Mucosa of descending colon (tissue), 3 donors: Measurements from ENCODE around the gene FBXO34. TPM values are rescaled to one million over a fixed set of nuclear protein-coding genes. Genes with fewer than 3 reads are reported as not detected.

ENCODE experiments used
- ATAC-seq: fragments of 200-7000 bp; cut with Tn5 transposase; one replicate; pipeline ENCODE4 v1.9.1; 2020; ENCODE audit warnings: mild to moderate bottlenecking, moderate library complexity
- DNase-seq, 3 donors: peaks; one replicate each; pipeline ENCODE4 v3.0.0-alpha.2; 2020
- H3K36me3 ChIP-seq: fragments of 200-600 bp; one replicate; pipeline ENCODE4 v1.8.0; 2021; ENCODE audit warnings: low read depth, mild to moderate bottlenecking
- H3K4me1 ChIP-seq: fragments of 200-600 bp; one replicate; pipeline ENCODE4 v1.8.0; 2021; ENCODE audit warnings: low read depth, mild to moderate bottlenecking
- H3K4me3 ChIP-seq: fragments of 200-600 bp; one replicate; pipeline ENCODE4 v1.8.0; 2021; ENCODE audit warnings: mild to moderate bottlenecking
- H3K9me3 ChIP-seq: fragments of 200-600 bp; one replicate; pipeline ENCODE4 v1.8.0; 2021; ENCODE audit warnings: mild to moderate bottlenecking
- CTCF ChIP-seq: fragments of 200-600 bp; IDR thresholded peaks from one replicate; pipeline ENCODE4 v1.8.0; 2022; ENCODE audit warnings: antibody characterized with exemption, mild to moderate bottlenecking
- intact Hi-C, 2 donors: fragments of 100-400 bp; cut with DNase I in 1 of 2; cut with micrococcal nuclease in 1 of 2; formaldehyde crosslinking; loops; one replicate each; pipeline versions ENCODE4 v1.11.0 to v1.11.1; 2022; cut with DNase I, micrococcal nuclease
- total RNA-seq, 3 donors: library from RNA; stranded (reverse); fragmentation: NEBNext Ultra II Directional in 2 of 3; extraction: Animal tissue kit (Norgen Biotek cat#: 25700) in 2 of 3; gene quantifications; one replicate each; pipeline versions ENCODE4 v1.2.1 to v1.2.4, GENCODE V29; 2021 to 2023
- donor health status: DM: no; HTN: no; CAD: no; lungs with moderate emphysema.
- donor health status: DM: no; HTN: no; CAD: no.
- donor health status: DM: no; HTN: yes; CAD: no.

The FBXO34 gene
- total RNA-seq, 3 donors from 2014 or later, result 42.2 to 76.9 (median 59.1) TPM

- Histone ChIP-seq H3K4me3 (no peak overlapping the region), H3K9me3 (no peaks in the 10 kb centered on the region), H3K4me1 (no peaks in the 10 kb centered on the region), H3K36me3 (no peaks in the 10 kb centered on the region)
- no peak for ATAC-seq
- TF ChIP-seq CTCF, result no peak
- no peak for DNase-seq
- intact Hi-C loops, result no loop called here
Observed at GRCh38 chr14:55255979-55256378, 15.2 kb upstream of the FBXO34 start.

GRCh38 chr14:55256586-55256985 lies 14.6 kb upstream of the FBXO34 start:
- intact Hi-C loops, result no loop called here
- DNase-seq, result no peak

GRCh38 chr14:55265197-55265596 lies 6.0 kb upstream of the FBXO34 start:
- no peak for TF ChIP-seq CTCF
- no peaks in the 10 kb centered on the region for H3K9me3 ChIP-seq
- no peak for ATAC-seq
- DNase-seq, result no peak
- H3K36me3 ChIP-seq, result no peaks in the 10 kb centered on the region
- intact Hi-C loops, result no loop called here
- no peak overlapping the region for H3K4me3 ChIP-seq
- H3K4me1 ChIP-seq, result no peaks in the 10 kb centered on the region

More at GRCh38 chr14:55256586-55256985, 14.6 kb upstream of the FBXO34 start:
- no peak for ATAC-seq
- H3K9me3 ChIP-seq, result no peaks in the 10 kb centered on the region
- H3K4me1 ChIP-seq, result no peaks in the 10 kb centered on the region
- no peak for TF ChIP-seq CTCF
- no peak overlapping the region for H3K4me3 ChIP-seq
- H3K36me3 ChIP-seq, result no peaks in the 10 kb centered on the region

GRCh38 chr14:55267820-55268219 lies 3.4 kb upstream of the FBXO34 start:
- no peaks in the 10 kb centered on the region for H3K9me3 ChIP-seq
- TF ChIP-seq CTCF, result no peak
- no peaks in the 10 kb centered on the region for H3K36me3 ChIP-seq
- no peaks in the 10 kb centered on the region for H3K4me1 ChIP-seq
- DNase-seq (no peak), ATAC-seq (no peak)
- H3K4me3 ChIP-seq, result no peak overlapping the region
- intact Hi-C loops, result no loop called here

GRCh38 chr14:55271572-55272298 lies 514 bp downstream of the FBXO34 start:
- H3K4me1 ChIP-seq, result peaks cover 24% of the 10 kb centered on the region

More at GRCh38 chr14:55271572-55272298, 514 bp downstream of the FBXO34 start:
- peak overlapping the region; percentile 89 for H3K4me3 ChIP-seq
- DNase-seq, result peak; percentile 79 to 87 (median 84)
- H3K36me3 ChIP-seq, result no peaks in the 10 kb centered on the region
- TF ChIP-seq CTCF, result no peak
- intact Hi-C loops, result loop anchor here in 1 of 2 donors (10.0 kb wide), 1 partner anchor 83 kb away; no protein-coding TSS in a partner anchor
- no peaks in the 10 kb centered on the region for H3K9me3 ChIP-seq
- peak; percentile 68 for ATAC-seq
